Lower leg skin (tissue), 3 donors: ENCODE measurements around the gene ZSCAN20.

Source experiments
- CTCF ChIP-seq, 3 donors: fragments of 450-650 bp; IDR thresholded peaks; one replicate each; pipeline ENCODE4 v1.5.1; 2016; ENCODE audit warnings: antibody characterized with exemption in 3 of 3, mild to moderate bottlenecking in 3 of 3, moderate library complexity in 2 of 3
- POLR2A ChIP-seq, 2 donors: fragments of 450-650 bp; IDR thresholded peaks; one replicate each; pipeline ENCODE4 v1.6.1; 2016 to 2017; ENCODE audit warnings: antibody characterized with exemption in 2 of 2, mild to moderate bottlenecking in 1 of 2, moderate library complexity in 1 of 2

- TF ChIP-seq CTCF (IDR thresholded peaks at IDR 0.05) (no peak), POLR2A (IDR thresholded peaks at IDR 0.05) (no peak)
These were observed 44.0 kb downstream of the ZSCAN20 start for GRCh38 chr1:33516428-33516827.
